A549 (cell line): ENCODE data around the gene MACC1. TPM values are rescaled to one million over a fixed set of nuclear protein-coding genes. Genes with fewer than 3 reads are reported as not detected.

Experiments
- ATAC-seq, 2 experiments: fragments of 200-7000 bp in 1 of 2; fragments of >200 bp in 1 of 2; cut with Nextera tagmentation in 1 of 2; cut with Tn5 transposase in 1 of 2; 3 replicates each; pipeline versions ENCODE4 v1.8.0 to v1.9.1; 2018 to 2020; ENCODE audit warnings: mild to moderate bottlenecking in 1 of 2, moderate library complexity in 1 of 2
- CTCF ChIA-PET: fragments of 300-600 bp; sonication (Branson Sonifier 250); formaldehyde crosslinking; extraction: SDS; loops from one replicate; lab custom pipeline; 2021; ENCODE audit warnings: antibody characterized with exemption, inconsistent platforms; lab: Yijun Ruan, JAX
- POLR2A ChIA-PET: fragments of 350-600 bp; formaldehyde crosslinking; extraction: SDS; loops from one replicate; lab custom pipeline; 2021; ENCODE audit warnings: antibody characterized with exemption, inconsistent platforms; lab: Yijun Ruan, JAX
- DNase-seq, 2 experiments: peaks; one replicate each; pipeline versions ENCODE4 v3.0.0 to v3.0.0-alpha.2; 2011 to 2016; ENCODE audit warnings: low read depth in 1 of 2, low spot score in 1 of 2
- FAIRE-seq: peaks from 2 replicates; lab custom pipeline; 2011; peaks lifted over from hg19 to GRCh38; lab: Jason Lieb, UNC
- H3K27ac ChIP-seq, 2 experiments: fragments of >200 bp; sonication (Bioruptor Twin); formaldehyde crosslinking; 3 replicates each; pipeline ENCODE4 v1.5.1; 2016 to 2017
- H3K4me1 ChIP-seq: fragments of >200 bp; sonication (Bioruptor Twin); formaldehyde crosslinking; 3 replicates; pipeline ENCODE4 v1.6.1; 2016
- H3K4me2 ChIP-seq: fragments of >200 bp; sonication (Bioruptor Twin); formaldehyde crosslinking; 3 replicates; pipeline ENCODE4 v1.6.1; 2016
- H3K4me3 ChIP-seq: fragments of >200 bp; sonication (Bioruptor Twin); formaldehyde crosslinking; 3 replicates; pipeline ENCODE4 v1.5.1; 2016
- H3K9me3 ChIP-seq: fragments of >200 bp; sonication (Bioruptor Twin); formaldehyde crosslinking; 3 replicates; pipeline ENCODE4 v1.6.1; 2016
- BHLHE40 ChIP-seq: IDR thresholded peaks from 2 replicates; pipeline ENCODE4 v1.6.1; 2012; ENCODE audit warnings: low read depth, low read length, inconsistent platforms
- CBX2 ChIP-seq: fragments of 200-600 bp; sonication (generic); IDR thresholded peaks from 2 replicates; pipeline ENCODE4 v1.6.1; 2016; ENCODE audit warnings: low read depth, mild to moderate bottlenecking, borderline replicate concordance
- CEBPB ChIP-seq, 2 experiments: fragments of >200 bp in 1 of 2; sonication (Bioruptor Twin) in 1 of 2; formaldehyde crosslinking in 1 of 2; IDR thresholded peaks; 2 replicates each; pipeline ENCODE4 v1.6.1; 2012 to 2016
- CHD2 ChIP-seq: fragments of 150-350 bp; IDR thresholded peaks from 2 replicates; pipeline ENCODE4 v1.6.1; 2014; ENCODE audit warnings: low read length; ENCODE audit not compliant: partially characterized antibody
- CHD4 ChIP-seq: fragments of 200-600 bp; sonication (generic); IDR thresholded peaks from 2 replicates; pipeline ENCODE4 v1.6.1; 2016; ENCODE audit warnings: antibody characterized with exemption, mild to moderate bottlenecking, borderline replicate concordance
- EHF ChIP-seq: fragments of 250-450 bp; sonication (Bioruptor Pico); IDR thresholded peaks from 2 replicates; pipeline ENCODE4 v1.5.0; 2020; ENCODE audit warnings: mild to moderate bottlenecking
- EHMT2 ChIP-seq: fragments of 200-600 bp; sonication (generic); IDR thresholded peaks from 2 replicates; pipeline ENCODE4 v1.6.1; 2016; ENCODE audit warnings: antibody characterized with exemption, low read depth, mild to moderate bottlenecking, moderate library complexity
- HDAC2 ChIP-seq: fragments of 200-600 bp; sonication (generic); IDR thresholded peaks from 2 replicates; pipeline ENCODE4 v1.6.1; 2016
- HOXB13 ChIP-seq: fragments of 250-450 bp; sonication (Bioruptor Pico); IDR thresholded peaks from 2 replicates; pipeline ENCODE4 v1.5.0; 2020; ENCODE audit warnings: low read depth, mild to moderate bottlenecking, moderate library complexity
- HOXB5 ChIP-seq: fragments of 250-450 bp; sonication (Bioruptor Pico); IDR thresholded peaks from 2 replicates; pipeline ENCODE4 v1.5.0; 2020; ENCODE audit warnings: mild to moderate bottlenecking, moderate library complexity
- KDM1A ChIP-seq: fragments of 200-600 bp; sonication (generic); IDR thresholded peaks from 2 replicates; pipeline ENCODE4 v1.6.1; 2016; ENCODE audit warnings: low read depth, mild to moderate bottlenecking
- KDM5A ChIP-seq: fragments of 200-600 bp; sonication (generic); IDR thresholded peaks from 2 replicates; pipeline ENCODE4 v1.6.1; 2016; ENCODE audit warnings: antibody characterized with exemption, mild to moderate bottlenecking
- MAZ ChIP-seq: fragments of 150-350 bp; IDR thresholded peaks from 2 replicates; pipeline ENCODE4 v1.6.1; 2014; ENCODE audit warnings: antibody characterized with exemption, low read depth, low read length, borderline replicate concordance
- MYC ChIP-seq: IDR thresholded peaks from 2 replicates; pipeline ENCODE4 v1.6.1; 2012; ENCODE audit warnings: mild to moderate bottlenecking, inconsistent platforms, low read length, improper control_type of control experiment, borderline replicate concordance
- NPAS2 ChIP-seq: fragments of 250-450 bp; sonication (Bioruptor Pico); IDR thresholded peaks from 2 replicates; pipeline ENCODE4 v1.8.0; 2022; ENCODE audit warnings: mild to moderate bottlenecking, moderate library complexity, borderline replicate concordance
- PHF8 ChIP-seq: fragments of 200-600 bp; sonication (generic); IDR thresholded peaks from 2 replicates; pipeline ENCODE4 v1.6.1; 2016; ENCODE audit warnings: low read depth, mild to moderate bottlenecking, antibody characterized with exemption, moderate library complexity, borderline replicate concordance
- POLR2AphosphoS2 ChIP-seq: conservative IDR thresholded peaks from 2 replicates; pipeline ENCODE4 v1.6.1; 2012; ENCODE audit warnings: low read length, improper control_type of control experiment, inconsistent platforms
- RAD21 ChIP-seq, 2 experiments: fragments of >200 bp in 1 of 2; sonication (Bioruptor Twin) in 1 of 2; formaldehyde crosslinking in 1 of 2; IDR thresholded peaks in 1 of 2; conservative IDR thresholded peaks in 1 of 2; 2 replicates in 1 of 2; 3 replicates in 1 of 2; pipeline ENCODE4 v1.6.1; 2012 to 2018; ENCODE audit warnings: inconsistent platforms in 1 of 2
- SMC3 ChIP-seq: fragments of >200 bp; sonication (Bioruptor Twin); formaldehyde crosslinking; IDR thresholded peaks from 3 replicates; pipeline ENCODE4 v1.6.1; 2018; ENCODE audit warnings: inconsistent platforms
- SREBF2 ChIP-seq: fragments of 450-650 bp; IDR thresholded peaks from 2 replicates; pipeline ENCODE4 v1.6.1; 2014; ENCODE audit warnings: mild to moderate bottlenecking, moderate library complexity
- TFCP2L1 ChIP-seq: fragments of 250-450 bp; sonication (Bioruptor Pico); IDR thresholded peaks from 2 replicates; pipeline ENCODE4 v1.5.0; 2021; ENCODE audit warnings: mild to moderate bottlenecking
- TP53 ChIP-seq: fragments of 250-450 bp; sonication (Bioruptor Pico); IDR thresholded peaks from 2 replicates; pipeline ENCODE4 v1.5.0; 2021; ENCODE audit warnings: mild to moderate bottlenecking, moderate library complexity
- ZC3H11A ChIP-seq: fragments of 450-650 bp; IDR thresholded peaks from 2 replicates; pipeline ENCODE4 v1.6.1; 2014; ENCODE audit warnings: antibody characterized with exemption, mild to moderate bottlenecking
- ZNF302 ChIP-seq: fragments of 250-450 bp; sonication (Bioruptor Pico); IDR thresholded peaks from 2 replicates; pipeline ENCODE4 v1.9.0; 2021; ENCODE audit warnings: inconsistent platforms, mild to moderate bottlenecking, moderate library complexity
- WGBS: methylation state at CpG from one replicate; pipeline ENCODE4 v1.1.6; 2017; ENCODE audit errors: missing lambda C conversion rate; 5-methylcytosine and 5-hydroxymethylcytosine counted together
- polyA plus RNA-seq, 4 experiments: library from polyadenylated mRNA; depleted of rRNA in 3 of 4; stranded (reverse); fragments of >200 nt; fragmentation: RNase III in 1 of 4; extraction: RNeasy Plus Mini Kit Qiagen cat#74134 plus additional on column Dnase treatment in 1 of 4; gene quantifications; 2 replicates in 3 of 4; 3 replicates in 1 of 4; pipeline ENCODE4 v1.2.3, GENCODE V29; 2011 to 2017
- TF ChIP-seq, protein P1 (sequence below): IDR thresholded peaks from 2 replicates; pipeline ENCODE4 v1.6.1; 2012; ENCODE audit warnings: low read depth, borderline replicate concordance
- TF ChIP-seq, protein P2 (sequence below): fragments of 450-650 bp; IDR thresholded peaks from 2 replicates; pipeline ENCODE4 v1.6.1; 2014; ENCODE audit warnings: antibody characterized with exemption

The MACC1 gene
- polyA plus RNA-seq, 2 of the 4 experiments (the other 2 are of a cell fraction): 0.01 TPM; not detected in 1

DNA sequence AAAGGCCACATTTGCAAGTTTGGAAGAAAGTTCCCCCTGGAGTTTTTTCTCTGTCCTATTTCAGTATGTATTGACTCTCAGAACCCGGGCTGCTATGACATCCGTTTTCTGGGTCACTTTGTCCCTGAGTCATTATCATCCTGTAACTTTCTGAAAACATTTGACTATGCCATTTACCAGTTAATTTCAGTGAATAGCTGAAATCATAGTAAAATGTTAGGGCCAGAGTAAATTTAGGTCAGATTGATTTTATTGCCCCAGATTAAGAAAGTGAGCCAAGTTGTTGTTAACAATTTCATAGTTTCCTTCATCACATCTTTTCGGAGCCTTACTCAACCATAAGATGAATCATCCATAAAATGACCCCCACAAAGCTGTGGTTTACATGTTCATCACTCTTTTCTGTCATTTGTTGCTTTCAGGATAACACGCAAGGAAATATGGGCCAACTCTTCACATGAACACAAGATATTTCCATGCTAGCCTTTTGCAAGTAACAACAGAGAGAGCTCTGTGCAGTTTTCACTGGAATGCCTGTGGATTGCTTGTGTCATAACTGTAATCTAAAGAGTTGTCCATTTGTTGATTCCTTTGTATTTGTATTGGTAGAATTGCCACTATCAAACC is 3.9 kb upstream of the MACC1 start:
- 58% methylated on average over 4 of the region's 4 CpGs for WGBS
- H3K4me2 ChIP-seq: no peak overlapping the region
- POLR2A ChIA-PET: no interaction called here
- no peak overlapping the region for H3K4me3 ChIP-seq
- CTCF ChIA-PET: interaction anchor here (1.8 kb wide), 1 partner anchor 14 kb away, joined by 4 read pairs; no protein-coding TSS in a partner anchor
- H3K9me3 ChIP-seq: no peaks in the 10 kb centered on the region
- ATAC-seq (no peak), DNase-seq (no peak), FAIRE-seq (no peak)
- peaks cover 5% of the 10 kb centered on the region; the same call in 1 of the 3 replicates for H3K4me1 ChIP-seq
- TF ChIP-seq NPAS2: no peak
- no peak for TF ChIP-seq MYC
- TF ChIP-seq, protein P1, sequence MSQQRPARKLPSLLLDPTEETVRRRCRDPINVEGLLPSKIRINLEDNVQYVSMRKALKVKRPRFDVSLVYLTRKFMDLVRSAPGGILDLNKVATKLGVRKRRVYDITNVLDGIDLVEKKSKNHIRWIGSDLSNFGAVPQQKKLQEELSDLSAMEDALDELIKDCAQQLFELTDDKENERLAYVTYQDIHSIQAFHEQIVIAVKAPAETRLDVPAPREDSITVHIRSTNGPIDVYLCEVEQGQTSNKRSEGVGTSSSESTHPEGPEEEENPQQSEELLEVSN: no peak
- TF ChIP-seq MAZ: no peak
- TF ChIP-seq HDAC2: no peak
- TF ChIP-seq CHD4: no peak
- no peak for TF ChIP-seq EHF (CRISPR knock-in tag)
- no peak for TF ChIP-seq SMC3
- no peak for TF ChIP-seq HOXB5 (CRISPR knock-in tag)
- no peak for TF ChIP-seq TP53 (CRISPR knock-in tag)
- H3K27ac ChIP-seq: no peak overlapping the region

DNA sequence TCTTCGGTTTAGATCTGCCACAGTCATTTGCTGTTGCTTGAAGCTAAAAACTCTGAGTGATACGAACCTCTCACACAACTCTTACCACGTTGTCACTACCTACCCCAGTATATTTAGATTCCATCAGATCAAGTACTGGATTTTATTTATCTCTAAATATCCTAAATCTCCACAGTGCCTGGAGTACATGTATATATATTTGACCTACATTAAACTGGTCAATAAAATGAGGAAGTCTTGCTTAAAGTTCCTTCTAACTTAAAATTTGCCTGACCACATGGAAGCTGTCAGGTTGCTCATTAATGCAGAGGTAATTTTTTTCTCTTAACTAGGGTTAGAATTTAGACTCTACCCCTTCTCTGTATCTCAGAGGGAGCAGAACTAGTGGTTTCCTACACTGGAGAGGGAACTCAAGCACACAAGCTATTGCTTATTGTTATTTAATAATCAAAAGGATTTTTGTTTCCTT is 3.1 kb upstream of the MACC1 start:
- DNase-seq (no peak), FAIRE-seq (no peak), ATAC-seq (no peak)
- Histone ChIP-seq H3K9me3 (no peaks in the 10 kb centered on the region), H3K4me3 (no peak overlapping the region), H3K4me2 (no peak overlapping the region), H3K27ac (no peak overlapping the region), H3K4me1 (peaks cover 5% of the 10 kb centered on the region; the same call in 1 of the 3 replicates)
- ChIA-PET CTCF (interaction anchor here (1.3 to 1.8 kb wide), 2 partner anchors 14 to 466 kb away, joined by 3 to 4 read pairs; no protein-coding TSS in a partner anchor), POLR2A (no interaction called here)
- whole genome bisulfite sequencing: 41% methylated on average over 3 of the region's 3 CpGs
- TF ChIP-seq SMC3 (no peak), POLR2AphosphoS2 (no peak)

DNA sequence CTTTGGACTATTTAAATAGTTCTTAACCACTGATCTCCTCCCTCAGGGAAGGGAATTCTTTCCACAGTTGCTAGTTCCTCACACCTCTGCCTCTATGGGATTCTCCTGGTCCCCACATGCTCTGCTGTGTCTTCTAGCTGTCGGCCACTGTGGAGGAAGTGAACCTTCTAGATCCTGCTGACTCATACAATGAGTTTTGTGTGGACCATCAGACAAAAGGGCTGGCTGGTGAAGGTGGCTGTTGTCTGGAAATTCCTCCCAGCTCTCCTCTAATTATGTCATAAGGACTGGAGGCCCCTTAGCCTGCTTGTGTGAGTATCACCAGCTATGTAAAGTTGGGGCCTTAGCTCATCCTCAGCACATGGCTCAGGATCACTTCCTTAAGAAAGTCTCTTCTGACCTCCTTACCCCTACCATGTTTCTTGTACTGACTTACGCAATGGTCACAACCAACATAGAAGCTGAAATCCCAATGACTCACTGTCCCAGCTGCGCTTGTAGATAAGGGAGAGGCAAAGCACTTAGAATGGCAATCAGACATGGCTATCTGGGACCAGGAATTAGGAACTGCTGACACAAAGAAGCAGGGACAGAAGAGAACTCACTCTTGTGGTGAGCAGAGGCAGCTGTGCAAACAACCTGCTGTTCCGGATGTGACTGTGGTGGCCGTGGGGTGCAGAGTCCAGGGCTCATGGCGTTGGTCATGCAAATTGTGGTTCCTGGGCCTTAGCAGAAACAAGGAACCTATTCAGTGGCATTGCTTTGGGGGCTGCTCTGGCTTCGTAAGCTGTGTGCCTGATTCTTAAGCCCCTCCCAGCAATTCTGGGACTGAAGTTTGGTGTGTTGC is 2.5 kb upstream of the MACC1 start:
- ChIA-PET CTCF (interaction anchor here (1.3 to 1.8 kb wide), 4 partner anchors 15 to 472 kb away, joined by 3 to 5 read pairs (median 4); no protein-coding TSS in a partner anchor), POLR2A (no interaction called here)
- Histone ChIP-seq H3K4me1 (peaks cover 5% of the 10 kb centered on the region; the same call in 1 of the 3 replicates), H3K9me3 (no peaks in the 10 kb centered on the region), H3K27ac (0 out of 6 replicates have a peak overlapping the region, but pooled peaks of 1 of the 2 experiments have one; percentile 11), H3K4me3 (no peak overlapping the region), H3K4me2 (no peak overlapping the region)
- DNase-seq (peak in 1 of 2 experiments; percentile 39), FAIRE-seq (no peak), ATAC-seq (peak in 1 of 2 experiments; percentile 34; a peak in 2 of 6 replicates)
- WGBS: 57% methylated on average over 7 of the region's 7 CpGs
- TF ChIP-seq CEBPB (IDR thresholded peaks at IDR 0.05): peak in 1 of 2 experiments; percentile 61; a peak in 3 of 4 replicates
- TF ChIP-seq KDM1A: no peak
- TF ChIP-seq PHF8: no peak

DNA sequence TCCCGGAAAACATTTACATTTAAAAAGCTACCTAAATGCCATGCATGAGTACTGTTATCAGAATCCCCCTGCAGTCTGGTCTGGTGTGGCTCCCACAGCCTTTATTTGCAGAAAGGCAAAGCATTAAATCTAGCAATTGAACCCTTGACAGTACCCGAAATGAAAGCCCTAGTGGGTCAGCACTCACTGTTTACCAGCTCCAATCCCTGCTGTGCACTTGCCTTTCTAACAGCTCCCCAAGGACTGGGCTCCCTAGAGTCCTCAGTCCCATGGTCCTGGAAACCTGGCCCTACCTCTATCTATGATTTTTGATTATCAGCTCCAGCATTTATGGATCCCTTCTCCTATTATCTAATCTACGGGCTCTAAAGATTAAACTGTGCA is 1.9 kb upstream of the MACC1 start:
- ChIA-PET CTCF (interaction anchor here (0.9 to 1.4 kb wide), 5 partner anchors 21 to 471 kb away, joined by 3 to 5 read pairs (median 3); no protein-coding TSS in a partner anchor), POLR2A (no interaction called here)
- Histone ChIP-seq H3K4me3 (no peak overlapping the region), H3K4me1 (peaks cover 5% of the 10 kb centered on the region; the same call in 1 of the 3 replicates), H3K4me2 (no peak overlapping the region), H3K9me3 (no peaks in the 10 kb centered on the region), H3K27ac (0 out of 6 replicates have a peak overlapping the region, but pooled peaks of 1 of the 2 experiments have one; percentile 11)
- ATAC-seq (no peak), FAIRE-seq (no peak), DNase-seq (no peak)
- 52% methylated on average over 3 of the region's 3 CpGs for WGBS
- TF ChIP-seq TFCP2L1 (CRISPR knock-in tag) (no peak), HOXB13 (CRISPR knock-in tag) (no peak), KDM5A (no peak), SREBF2 (no peak), CHD2 (no peak), SMC3 (no peak), ZNF302 (CRISPR knock-in tag) (no peak), CBX2 (no peak), EHMT2 (no peak), ZC3H11A (no peak), RAD21 (conservative IDR thresholded peaks at IDR 0.05 in 1 of 2, IDR thresholded peaks at IDR 0.05 in 1 of 2) (no peak), BHLHE40 (no peak), MYC (no peak)
- TF ChIP-seq, protein P2, sequence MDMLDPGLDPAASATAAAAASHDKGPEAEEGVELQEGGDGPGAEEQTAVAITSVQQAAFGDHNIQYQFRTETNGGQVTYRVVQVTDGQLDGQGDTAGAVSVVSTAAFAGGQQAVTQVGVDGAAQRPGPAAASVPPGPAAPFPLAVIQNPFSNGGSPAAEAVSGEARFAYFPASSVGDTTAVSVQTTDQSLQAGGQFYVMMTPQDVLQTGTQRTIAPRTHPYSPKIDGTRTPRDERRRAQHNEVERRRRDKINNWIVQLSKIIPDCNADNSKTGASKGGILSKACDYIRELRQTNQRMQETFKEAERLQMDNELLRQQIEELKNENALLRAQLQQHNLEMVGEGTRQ: no peak
